Measurements from ENCODE around the gene FGF18. TPM values are rescaled to one million over a fixed set of nuclear protein-coding genes. Genes with fewer than 3 reads are reported as not detected.
A peak's percentile ranks its signal among the peaks of the same experiment; 100 is the strongest.

Gene FGF18
- total and polyA plus RNA-seq, 9 of the 15 experiments (the other 6 are each of a cell fraction or from before 2014, with no cell fraction given), result 0.05 to 0.18 (median 0.11) TPM; not detected in 6

DNA sequence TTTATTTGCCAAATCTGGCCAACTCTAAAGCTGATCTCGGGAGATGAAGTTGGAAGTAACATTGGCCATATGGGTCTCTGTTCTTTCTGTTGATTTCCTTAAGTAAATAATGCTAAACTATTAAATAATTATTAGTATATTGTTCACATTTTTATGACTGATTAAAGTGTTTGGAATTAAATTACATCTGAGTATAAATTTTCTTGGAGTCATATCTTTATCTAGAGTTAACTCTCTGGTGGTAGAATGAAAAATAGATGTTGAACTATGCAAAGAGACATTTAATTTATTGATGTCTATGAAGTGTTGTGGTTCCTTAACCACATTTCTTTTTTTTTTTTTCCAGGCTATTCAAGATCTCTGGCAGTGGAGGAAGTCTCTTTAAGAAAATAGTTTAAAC is 9.3 kb upstream of the FGF18 start:
- CTCF ChIA-PET (ENCODE audit: low intra/inter-chr PET ratio), result no interaction called here
- intact Hi-C loops (cut with micrococcal nuclease), result no loop called here

More for the DNA sequence above, 9.3 kb upstream of the FGF18 start:
- H3K9ac ChIP-seq (ENCODE audit: insufficient read depth in 1 of 2, low read depth in 2 of 2, low read length in 2 of 2), result no peak overlapping the region
- no TSS peak for BruUV-seq (replicated peaks)
- no peaks in the 10 kb centered on the region for H3K27me3 ChIP-seq (ENCODE audit: control insufficient read depth in 2 of 2, insufficient read depth in 2 of 2, low read length in 2 of 2)
- H2AFZ ChIP-seq (ENCODE audit: low read depth, low read length), result no peak overlapping the region
- TF ChIP-seq RNF2 (IDR thresholded peaks at IDR 0.05), result no peak
- TF ChIP-seq, protein P1, sequence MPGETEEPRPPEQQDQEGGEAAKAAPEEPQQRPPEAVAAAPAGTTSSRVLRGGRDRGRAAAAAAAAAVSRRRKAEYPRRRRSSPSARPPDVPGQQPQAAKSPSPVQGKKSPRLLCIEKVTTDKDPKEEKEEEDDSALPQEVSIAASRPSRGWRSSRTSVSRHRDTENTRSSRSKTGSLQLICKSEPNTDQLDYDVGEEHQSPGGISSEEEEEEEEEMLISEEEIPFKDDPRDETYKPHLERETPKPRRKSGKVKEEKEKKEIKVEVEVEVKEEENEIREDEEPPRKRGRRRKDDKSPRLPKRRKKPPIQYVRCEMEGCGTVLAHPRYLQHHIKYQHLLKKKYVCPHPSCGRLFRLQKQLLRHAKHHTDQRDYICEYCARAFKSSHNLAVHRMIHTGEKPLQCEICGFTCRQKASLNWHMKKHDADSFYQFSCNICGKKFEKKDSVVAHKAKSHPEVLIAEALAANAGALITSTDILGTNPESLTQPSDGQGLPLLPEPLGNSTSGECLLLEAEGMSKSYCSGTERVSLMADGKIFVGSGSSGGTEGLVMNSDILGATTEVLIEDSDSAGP (CRISPR knock-in tag; IDR thresholded peaks at IDR 0.05), result no peak
- no peak for TF ChIP-seq ERF (CRISPR knock-in tag; IDR thresholded peaks at IDR 0.05)
- 0 out of 2 replicates have a peak, but pooled peaks have one; percentile 22 for TF ChIP-seq POLR2H (tag; IDR thresholded peaks at IDR 0.05; ENCODE audit: low read depth)
- TF ChIP-seq, protein P2, sequence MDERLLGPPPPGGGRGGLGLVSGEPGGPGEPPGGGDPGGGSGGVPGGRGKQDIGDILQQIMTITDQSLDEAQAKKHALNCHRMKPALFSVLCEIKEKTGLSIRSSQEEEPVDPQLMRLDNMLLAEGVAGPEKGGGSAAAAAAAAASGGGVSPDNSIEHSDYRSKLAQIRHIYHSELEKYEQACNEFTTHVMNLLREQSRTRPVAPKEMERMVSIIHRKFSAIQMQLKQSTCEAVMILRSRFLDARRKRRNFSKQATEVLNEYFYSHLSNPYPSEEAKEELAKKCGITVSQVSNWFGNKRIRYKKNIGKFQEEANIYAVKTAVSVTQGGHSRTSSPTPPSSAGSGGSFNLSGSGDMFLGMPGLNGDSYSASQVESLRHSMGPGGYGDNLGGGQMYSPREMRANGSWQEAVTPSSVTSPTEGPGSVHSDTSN (CRISPR knock-in tag; IDR thresholded peaks at IDR 0.05; ENCODE audit: low read depth), result no peak
- TF ChIP-seq, protein P2 (tag; conservative IDR thresholded peaks at IDR 0.05; ENCODE audit: low read depth), result no peak
- 0% methylated on average over 1 of the region's 1 CpG for WGBS (ENCODE audit: insufficient coverage, low coverage, missing lambda C conversion rate)
- H3K36me3 ChIP-seq (ENCODE audit: control insufficient read depth, insufficient read depth, low read length), result peaks cover 83% of the 10 kb centered on the region
- POLR2A ChIA-PET, result interaction anchor here (0.6 to 1.6 kb wide), 3 partner anchors 21 to 630 kb away, joined by 3 to 4 read pairs (median 3); no protein-coding TSS in a partner anchor
- no peaks in the 10 kb centered on the region for H3K9me1 ChIP-seq (ENCODE audit: control insufficient read depth, insufficient read depth, low read length)
- no peak for FAIRE-seq
- H3K4me3 ChIP-seq, result no peak overlapping the region
- H3K4me1 ChIP-seq (replicated peaks in 1 of 2; ENCODE audit: control insufficient read depth in 2 of 2, insufficient read depth in 2 of 2, low read length in 2 of 2), result peaks cover 0 to 13% of the 10 kb centered on the region in 2 experiments; a peak in 2 of 5 replicates
- no peak overlapping the region for H3K4me2 ChIP-seq (ENCODE audit: insufficient read depth, low read length)
- H4K20me1 ChIP-seq (replicated peaks; ENCODE audit: control insufficient read depth, insufficient read depth, low read length), result peaks cover 29% of the 10 kb centered on the region
- peaks cover 50% of the 10 kb centered on the region for H3K79me2 ChIP-seq (ENCODE audit: control insufficient read depth, insufficient read depth, low read length)
- in situ Hi-C loops (cut with MboI), result loop anchor here (10.0 kb wide), 1 partner anchor 625 kb away; no protein-coding TSS in a partner anchor
- no peaks in the 10 kb centered on the region for H3K9me3 ChIP-seq (replicated peaks; ENCODE audit: control insufficient read depth, insufficient read depth, low read depth, low read length)
- no peak for DNase-seq (ENCODE audit: extremely low read depth in 1 of 4, low spot score in 3 of 4)
- no peak overlapping the region; the same call in 2 of the 3 replicates for H3K27ac ChIP-seq (ENCODE audit: extremely low read depth, low read depth, low read length)
- ATAC-seq, result no peak
